M059J (cell line): ENCODE measurements around the gene PDK3. TPM values are rescaled to one million over a fixed set of nuclear protein-coding genes. Genes with fewer than 3 reads are reported as not detected.
A peak's percentile ranks its signal among the peaks of the same experiment; 100 is the strongest.

Experiments used
- DNase-seq: peaks from one replicate; pipeline ENCODE4 v3.0.0-alpha.2; 2012; ENCODE audit warnings: low read depth
- total RNA-seq: library from RNA; depleted of rRNA; stranded (reverse); fragments of >200 nt; shearing (Covaris generic); gene quantifications from 2 replicates; pipeline ENCODE4 v1.2.3, GENCODE V29; 2014

The PDK3 gene
- total RNA-seq, 1 experiment from 2014 or later, result 18.5 TPM

DNA sequence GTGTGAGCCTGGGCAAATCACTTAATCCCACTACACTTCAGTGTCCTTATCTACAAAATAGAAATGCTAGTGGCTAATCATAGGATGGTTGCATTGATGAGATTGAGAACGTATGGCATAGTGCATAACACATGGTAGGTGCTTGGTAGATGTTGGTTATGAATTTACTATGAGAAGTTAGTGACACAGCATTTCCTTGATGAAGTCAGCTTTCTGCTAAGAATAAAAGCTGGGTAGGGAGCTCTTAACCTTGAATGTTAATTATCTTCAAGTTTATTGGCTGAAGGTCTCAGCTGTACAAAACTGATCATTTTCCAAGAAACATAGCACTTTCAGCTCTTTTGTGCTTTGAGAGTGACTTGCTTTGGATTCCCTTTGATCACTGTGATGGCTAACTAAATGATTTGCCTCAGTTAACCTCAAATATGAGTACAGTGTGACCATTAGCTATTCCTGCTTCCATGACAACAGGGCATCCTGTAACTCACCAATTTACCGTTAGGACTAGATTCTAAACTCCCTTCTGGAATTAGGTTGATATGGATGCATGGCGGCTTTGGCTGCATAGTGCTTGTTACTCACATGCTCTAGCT is 17.8 kb downstream of the PDK3 start:
- DNase-seq, result no peak

DNA sequence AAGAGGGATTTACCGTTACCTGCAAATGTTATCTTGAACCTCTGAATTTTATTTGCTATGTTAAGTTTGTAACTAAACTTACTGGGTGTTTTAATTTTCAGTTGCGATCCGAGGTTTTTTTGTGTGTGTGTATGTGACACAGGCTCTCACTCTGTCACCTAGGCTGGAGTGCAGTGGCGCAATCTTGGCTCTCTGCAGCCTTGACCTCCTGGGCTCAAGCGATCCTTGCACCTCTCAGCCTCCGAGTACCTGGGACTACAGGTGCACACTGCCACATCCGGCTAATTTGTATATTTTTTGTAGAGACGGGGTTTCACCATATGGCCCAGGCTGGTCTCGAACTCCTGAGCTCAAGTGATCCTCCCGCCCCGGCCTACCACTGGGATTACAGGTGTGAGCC is 18.5 kb downstream of the PDK3 start:
- DNase-seq, result no peak

DNA sequence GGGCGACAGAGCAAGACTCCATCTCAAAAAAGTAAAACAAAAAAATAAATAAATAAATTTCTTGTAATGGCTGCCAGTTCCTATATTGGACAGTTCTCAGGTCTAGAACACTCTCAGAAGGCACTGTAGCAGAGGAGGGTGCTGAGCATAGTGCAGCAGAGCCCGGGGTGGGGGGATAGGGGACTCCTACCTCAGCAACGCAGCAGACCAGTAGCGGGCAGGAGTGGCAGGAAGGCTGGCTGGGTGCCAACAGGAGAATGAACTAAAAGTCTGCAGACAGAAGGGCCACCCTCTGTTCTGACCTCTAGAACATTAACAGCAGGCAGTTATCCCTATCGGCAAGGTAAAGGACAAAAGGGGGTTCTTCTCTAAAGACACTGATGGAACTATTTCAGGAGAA is 20.2 kb downstream of the PDK3 start:
- no peak for DNase-seq

DNA sequence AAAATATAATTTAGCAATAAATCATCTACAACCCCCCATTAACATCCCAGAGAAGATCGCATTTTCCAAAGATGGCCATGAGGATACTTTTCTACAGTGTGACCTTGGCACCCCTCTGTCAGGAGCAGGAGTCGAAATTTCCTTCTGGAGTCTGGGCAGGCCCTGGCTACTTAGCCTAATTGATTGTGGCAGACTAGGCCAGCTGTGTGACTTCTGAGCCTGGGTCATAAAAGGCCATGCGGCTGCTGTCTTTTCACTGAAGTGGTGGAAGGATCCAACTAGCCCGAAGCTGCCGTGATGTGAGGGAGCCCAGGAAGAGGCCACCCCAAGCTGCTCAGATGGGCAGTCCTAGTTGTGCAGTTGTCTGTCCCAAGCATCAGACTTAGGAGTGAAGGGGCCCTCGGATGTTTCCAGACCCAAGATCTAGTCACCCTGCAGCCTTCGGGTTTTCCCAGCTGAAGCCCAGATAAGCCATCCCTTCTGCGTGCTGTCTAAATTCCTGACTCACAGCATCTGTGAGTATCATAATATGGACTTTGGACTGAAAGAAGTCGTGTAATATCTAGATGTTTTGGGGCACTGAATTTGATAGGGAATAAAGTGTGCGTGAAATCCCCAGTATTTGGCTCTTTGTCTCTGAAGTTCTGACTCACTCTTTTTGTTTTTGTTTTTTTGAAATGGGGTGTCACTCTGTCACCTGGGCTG is 21.0 kb downstream of the PDK3 start:
- DNase-seq, result no peak

DNA sequence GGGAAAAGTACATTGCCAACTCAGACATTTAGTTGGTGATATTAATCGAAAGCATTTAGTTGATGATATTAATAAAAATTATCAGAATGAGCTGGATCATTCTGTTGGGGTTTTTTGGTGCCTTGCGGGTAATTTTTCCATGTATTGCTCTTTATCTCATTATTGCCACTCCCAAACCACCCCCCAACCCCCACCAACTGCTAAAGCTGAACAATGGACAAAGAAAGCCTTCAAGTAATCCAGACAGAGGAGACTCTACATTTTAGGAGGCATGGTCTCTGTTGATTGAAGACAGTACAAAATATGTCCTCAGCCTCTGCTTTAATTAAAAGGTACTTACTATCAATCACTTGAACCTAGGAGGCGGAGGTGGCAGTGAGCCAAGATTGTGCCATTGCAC is 22.5 kb downstream of the PDK3 start:
- no peak for DNase-seq

DNA sequence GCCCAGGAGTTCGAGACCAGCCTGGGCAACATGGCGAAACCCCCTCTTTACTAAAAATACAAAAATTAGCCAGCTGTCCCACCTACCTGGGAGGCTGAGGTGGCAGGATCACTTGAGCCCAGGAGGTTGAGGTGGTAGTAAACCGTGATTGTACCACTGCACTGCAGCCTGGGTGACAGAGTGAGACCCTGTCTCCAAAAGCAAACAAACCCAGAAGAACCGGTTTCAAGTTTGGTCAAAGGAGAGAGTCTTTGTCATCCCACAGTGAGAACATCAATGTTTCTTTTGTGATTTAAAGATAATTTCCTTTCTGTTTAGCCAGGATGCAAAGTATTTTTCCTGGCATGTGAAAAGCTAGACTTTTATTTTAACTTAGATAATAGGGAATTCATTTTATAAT is 26.7 kb downstream of the PDK3 start:
- DNase-seq, result no peak

DNA sequence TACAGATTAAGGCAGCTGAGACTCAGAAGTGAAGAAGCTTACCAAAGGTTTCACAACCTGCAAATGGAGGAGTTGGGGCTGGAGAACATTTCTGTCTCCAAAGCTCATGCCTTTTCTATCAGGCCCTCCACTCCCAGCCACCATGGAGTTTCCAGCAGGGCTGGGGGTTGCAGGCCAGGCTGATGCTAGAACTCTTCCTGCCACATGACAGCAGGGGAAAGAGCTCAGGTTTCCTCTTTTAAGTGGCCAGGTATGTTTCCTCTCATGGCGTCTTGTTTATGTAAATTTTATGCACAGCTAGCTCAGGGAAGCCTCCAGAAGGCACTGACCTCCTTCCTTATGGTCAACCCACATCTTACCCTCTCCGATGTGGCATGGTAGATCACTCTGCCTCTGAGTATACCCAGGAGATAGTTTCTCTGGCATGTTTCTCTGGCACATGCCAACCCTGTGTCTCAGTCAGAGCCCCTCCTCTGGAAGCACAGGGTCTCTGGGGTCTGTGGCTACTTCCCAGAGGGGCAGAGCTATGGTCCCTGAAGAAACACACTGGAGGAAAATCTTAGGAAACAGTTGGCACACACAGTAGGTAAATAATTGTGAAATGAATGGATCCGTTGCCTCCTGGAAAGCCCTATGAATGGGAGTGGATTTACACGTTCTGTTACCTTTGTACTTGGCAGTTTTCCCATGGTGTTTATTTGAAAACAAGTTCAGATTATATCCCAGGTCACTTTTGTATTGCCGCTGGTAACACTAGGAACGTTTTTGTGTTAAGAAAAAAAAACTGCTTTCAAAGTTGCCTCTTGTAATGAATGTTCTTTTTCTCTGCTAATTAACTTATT is 28.9 kb downstream of the PDK3 start:
- DNase-seq, result no peak

DNA sequence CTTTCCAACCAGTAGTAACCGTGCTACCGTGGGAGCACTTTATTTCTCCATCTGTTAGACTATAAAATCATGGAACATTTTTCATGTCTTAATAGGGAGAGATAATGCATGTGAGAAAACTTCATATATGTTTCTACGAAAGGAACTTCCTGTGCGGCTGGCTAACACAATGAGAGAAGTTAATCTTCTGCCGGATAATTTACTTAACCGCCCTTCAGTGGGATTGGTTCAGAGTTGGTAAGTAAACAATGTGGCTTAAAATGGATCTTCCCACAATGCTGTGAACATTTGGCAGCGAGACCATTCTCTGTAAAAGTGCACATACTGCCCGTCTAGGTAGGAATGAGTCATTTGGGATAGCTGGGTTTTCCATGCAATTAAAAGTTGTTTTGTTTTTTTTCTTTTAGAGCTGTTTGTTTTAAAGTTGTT is 29.6 kb downstream of the PDK3 start:
- DNase-seq, result peak; percentile 93

DNA sequence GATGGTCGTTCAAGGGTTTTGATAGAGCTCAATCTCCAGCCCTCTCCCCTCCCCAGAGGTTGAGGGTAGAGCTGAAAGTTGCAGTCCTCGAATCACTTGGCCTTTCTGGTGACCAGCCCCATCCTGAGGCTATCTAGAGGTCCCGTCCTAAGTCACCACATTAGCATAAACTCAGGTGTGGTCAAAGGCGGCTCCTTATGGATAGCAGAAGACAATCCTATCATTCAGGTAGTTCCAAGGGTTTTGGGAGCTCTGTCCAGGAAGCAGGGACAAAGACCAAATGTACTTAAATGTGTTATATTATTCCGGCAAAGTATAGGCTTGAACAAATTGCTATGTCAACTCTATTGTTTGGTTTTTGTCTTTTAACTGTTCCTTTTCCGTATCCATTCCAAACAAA is 30.6 kb downstream of the PDK3 start:
- DNase-seq, result no peak

DNA sequence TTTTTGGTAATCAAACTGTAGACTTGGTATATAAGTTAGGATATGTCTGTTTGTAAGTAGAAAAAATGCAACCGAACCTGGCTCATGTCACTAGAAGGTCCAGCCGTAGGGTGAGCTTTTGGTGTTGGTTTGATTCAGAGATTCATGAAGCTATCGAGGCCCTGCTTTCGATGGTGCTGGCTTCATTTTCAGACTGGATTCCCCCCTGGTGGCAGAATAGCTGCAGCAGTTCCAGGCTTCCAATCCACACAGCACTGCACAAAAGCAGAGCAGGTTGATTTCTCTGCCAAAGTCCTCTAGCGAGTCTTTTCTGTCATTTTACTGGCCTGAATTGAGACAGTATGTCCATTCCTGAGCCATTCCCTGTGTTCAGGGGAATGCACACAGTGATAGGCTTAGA is 33.1 kb downstream of the PDK3 start:
- DNase-seq, result peak; percentile 27

DNA sequence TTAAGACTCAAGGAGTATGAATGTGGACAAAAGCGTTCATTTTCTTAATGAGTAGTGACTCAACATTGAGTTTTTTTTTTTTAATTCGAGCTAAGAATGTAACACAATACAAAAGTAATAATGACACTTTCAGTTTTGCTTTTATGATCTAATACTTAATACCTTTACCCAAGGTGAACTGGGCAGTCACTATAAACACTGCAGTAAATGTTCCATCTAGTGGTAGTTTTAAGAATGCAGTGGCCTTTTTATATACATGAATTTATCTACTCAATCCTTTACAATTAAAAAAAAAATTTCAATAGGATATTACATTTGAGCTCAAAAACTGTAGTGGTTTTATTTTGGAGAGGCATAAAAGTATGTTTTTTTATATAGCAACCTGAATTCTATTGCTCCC is 33.9 kb downstream of the PDK3 start:
- peak; percentile 27 for DNase-seq

DNA sequence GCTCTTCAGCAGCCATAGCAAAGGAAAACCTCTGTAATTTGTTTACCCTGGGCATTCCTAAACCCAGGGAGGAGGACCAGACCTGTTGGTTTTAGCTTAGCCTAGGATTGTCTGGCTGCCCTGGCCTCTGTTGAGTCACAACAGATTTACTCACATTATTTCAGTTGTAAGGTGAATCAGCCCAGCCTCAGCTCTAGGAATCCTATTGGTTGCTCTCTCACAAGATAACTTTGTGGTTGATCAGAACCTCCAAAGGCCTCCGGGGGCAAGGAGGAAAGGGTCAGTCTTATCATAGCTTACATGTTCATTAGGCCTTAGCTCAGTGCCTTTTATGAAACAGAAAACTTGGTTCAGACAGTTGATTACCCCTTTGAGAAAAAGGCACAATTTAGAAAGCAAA is 41.0 kb downstream of the PDK3 start:
- DNase-seq, result peak; percentile 84

DNA sequence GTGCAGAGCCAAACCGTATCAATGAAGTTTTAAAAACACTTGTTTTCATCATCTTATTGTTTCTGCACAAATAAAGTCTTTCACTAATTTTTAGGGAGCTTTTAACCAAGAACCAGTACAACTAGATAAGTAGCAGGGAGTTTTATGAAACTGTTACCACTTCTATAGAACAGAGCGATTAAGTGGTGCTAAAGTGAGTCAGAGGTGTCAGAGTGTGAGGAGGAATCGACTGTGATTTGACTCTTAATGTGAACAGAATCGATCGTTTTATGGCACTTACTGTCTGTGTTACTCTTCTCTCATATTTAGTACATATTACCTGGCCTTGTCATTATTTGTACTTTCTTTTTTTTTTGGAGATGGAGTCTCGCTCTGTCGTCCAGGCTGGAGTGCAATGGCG is 43.3 kb downstream of the PDK3 start:
- DNase-seq, result no peak

DNA sequence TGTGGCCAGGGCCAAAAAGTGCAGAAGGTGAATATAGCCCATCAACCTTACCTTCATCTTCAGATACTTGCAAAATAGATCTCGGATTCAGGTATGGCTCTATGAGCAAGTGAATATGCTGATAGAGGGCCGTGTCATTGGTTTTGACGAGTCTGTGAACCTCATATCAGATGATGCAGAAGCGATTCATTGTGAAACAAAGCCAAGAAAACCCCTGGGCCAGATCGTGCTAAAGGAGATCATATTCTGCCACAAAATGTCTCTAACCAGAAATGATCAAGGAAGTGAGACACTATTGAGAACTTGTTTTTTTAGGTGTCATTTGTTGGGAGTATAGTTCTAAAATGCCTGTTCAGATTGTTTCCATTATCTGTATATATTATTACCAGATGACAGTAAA is 48.3 kb downstream of the PDK3 start:
- no peak for DNase-seq

DNA sequence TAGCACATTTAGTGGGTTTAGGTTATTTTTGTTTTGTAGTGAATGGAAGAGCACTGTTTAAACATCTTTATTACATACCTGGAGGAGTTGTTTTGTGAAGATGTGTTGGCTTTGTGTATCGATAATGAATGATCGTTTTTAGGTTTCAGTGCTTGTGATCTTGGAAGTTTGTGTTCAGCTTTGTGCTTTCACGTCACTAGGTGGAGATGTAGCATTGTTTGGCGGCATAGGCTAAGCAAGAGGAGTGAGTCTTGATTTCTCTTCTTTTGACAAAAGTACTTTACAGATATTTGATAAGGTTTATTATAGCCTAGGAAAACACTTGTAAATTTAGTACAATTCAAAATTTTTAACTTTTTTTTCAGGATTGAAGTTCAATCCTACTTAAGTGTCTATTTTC is 50.4 kb downstream of the PDK3 start:
- no peak for DNase-seq

DNA sequence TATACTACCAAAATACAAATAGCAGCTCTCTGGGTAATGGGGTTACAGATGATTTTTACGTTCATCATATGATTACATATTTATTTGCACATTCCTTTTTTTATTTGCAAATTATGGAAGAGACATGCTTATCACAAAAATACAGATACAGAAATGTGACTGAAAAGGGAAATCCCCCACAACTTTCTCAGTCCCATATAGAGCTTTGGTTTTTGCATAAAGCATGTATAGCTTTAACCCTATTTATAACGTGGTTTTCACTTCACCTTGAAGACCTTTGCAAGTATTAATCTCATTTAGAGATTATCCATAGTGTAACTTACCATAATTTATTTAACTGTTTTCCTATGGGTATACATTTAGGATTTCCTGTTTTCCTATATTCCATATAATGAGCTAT is 55.4 kb downstream of the PDK3 start:
- no peak for DNase-seq

DNA sequence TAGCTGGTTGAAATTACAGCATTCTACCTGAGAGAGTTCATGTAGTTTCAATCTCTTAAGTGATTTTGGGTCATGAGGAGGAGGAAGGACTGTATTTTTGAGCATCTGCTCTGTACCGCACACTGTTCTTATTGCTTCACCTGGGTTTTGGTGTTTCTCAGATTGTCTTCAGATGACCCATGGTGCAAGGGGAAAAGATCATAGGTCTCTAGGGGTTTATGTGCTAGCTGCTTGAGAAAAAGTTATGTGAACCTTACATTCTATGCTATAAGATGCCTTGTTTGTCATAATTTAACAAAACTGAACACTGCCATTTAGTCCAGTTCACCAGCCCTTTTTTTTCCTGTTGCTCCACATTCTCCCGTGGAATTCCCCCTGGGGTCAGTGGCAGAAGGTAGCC is 60.4 kb downstream of the PDK3 start:
- no peak for DNase-seq

DNA sequence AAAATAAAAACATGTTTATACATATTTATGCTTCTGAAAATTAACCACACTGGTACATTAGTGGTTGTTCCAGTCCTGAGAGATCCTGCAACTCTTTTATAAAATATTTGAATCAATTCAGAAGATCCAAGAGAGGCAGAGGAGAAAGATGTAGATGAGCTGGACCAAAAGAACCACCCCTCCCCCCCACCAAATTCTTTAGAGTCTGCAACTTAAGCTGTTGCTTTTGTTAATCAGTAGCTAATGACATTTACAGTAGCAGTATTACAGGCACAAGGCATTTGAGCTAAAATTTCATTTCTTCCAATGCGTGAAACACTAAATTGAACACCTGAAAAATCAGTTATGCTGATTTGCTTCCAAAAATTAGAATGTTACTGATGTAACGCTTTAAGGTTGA is 61.5 kb downstream of the PDK3 start:
- no peak for DNase-seq

DNA sequence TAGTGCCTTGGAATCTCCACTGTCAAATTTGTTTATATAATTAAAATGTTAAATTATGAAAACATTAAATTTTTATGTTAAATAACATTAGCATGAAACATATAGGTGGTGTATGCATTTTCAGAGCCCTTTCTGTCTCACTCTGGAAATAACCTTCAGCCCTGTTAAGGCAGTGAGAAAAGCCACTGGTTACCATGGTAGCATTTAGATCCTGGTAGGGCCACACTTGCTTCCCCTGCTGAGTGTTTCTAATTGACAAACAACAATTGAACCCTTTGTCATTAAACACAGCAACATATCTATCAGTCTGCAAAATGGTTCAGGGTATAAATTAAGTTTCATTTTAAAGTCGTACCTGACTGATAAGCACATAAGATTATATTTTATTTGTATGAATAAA is 63.5 kb downstream of the PDK3 start:
- DNase-seq, result no peak

DNA sequence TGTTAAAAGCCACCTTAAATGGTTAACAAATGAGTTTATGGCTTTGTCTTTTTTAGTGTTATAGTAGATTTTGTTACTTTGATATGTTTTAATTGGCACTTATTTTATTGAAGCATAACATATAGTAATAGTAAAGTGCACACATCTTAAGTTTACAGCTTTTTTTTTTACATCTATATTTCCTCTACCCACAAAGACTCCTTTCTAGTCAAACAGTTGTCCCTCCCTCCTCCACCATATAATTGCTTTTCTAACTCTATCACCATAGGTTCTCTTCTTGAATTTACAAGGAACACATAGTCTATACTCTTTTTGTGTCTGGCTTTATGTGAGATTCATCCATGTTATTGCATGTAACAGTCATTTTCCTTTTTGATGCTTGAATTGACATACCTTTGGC is 71.5 kb downstream of the PDK3 start:
- no peak for DNase-seq

DNA sequence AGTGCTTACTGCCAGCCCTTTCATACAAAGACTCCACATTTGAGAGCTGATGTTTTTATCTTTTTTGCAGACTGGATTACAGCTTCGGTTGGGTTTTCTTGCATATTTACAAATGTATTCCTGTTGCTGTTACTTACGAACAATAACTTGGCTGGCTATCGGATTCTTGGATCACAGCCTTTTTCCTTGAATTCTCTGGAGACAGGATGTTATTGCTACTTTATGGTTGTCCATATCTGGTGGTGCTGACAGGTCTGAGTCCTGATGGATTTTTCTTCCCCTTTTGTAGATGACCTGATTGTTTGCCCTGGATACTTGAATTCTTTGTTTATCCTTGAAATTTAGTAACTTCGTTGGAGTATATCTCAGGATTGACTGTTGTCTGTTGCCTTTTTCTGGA is 77.7 kb downstream of the PDK3 start:
- no peak for DNase-seq

DNA sequence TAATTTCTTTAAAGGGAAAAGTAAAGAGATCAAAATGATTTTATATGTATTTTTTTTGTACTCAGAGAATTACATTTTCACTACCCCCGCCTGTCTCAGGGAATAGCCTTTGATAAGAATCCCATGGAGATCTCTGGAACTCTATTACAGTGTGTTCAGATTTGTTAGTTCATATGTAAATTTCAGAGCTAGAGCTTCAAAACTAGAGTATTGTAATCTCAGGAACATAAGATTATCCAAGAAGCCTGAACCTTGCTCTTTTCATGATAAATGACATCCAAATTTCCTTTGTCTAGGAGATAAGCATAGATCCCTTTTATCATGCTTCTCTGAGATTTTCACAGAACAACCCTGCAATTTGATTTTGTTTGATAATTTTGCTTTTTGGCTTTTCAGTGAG is 82.9 kb downstream of the PDK3 start:
- DNase-seq, result no peak

DNA sequence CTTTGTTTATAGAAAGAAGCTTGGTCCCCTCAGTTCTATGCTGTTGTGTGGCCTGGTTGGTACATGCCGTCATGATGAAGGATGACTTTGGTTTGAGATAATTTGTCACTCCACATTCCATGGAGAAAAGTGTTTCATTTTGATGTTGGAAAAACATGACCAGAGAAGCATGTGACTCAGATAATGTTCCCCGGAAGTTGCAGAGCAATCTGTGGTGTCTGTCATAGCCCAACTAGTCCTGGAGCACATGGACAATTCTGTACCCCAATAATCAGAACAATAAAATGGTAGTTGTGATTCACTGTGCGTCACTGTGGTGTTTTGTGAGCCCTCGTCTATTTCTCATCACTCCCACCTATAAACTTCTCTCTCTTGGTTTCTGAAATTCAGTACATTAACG is 85.1 kb downstream of the PDK3 start:
- peak; percentile 19 for DNase-seq
